HepG2 (cell line): ENCODE measurements around the gene ENPP7. TPM values are rescaled to one million over a fixed set of nuclear protein-coding genes. Genes with fewer than 3 reads are reported as not detected.

Experiments used
- CBFB ChIP-seq: sonication (generic); formaldehyde crosslinking; IDR thresholded peaks from 2 replicates; pipeline ENCODE4 v1.4.0; 2020; ENCODE audit warnings: missing genetic modification reagents
- EZH2 ChIP-seq: conservative IDR thresholded peaks from 2 replicates; pipeline ENCODE4 v1.6.1; 2012; ENCODE audit warnings: mild to moderate bottlenecking, low read depth, low read length, moderate library complexity
- FOXP1 ChIP-seq, 2 experiments: fragments of 450-650 bp in 1 of 2; IDR thresholded peaks; 2 replicates each; pipeline ENCODE4 v1.6.1; 2017 to 2018; ENCODE audit warnings: antibody characterized with exemption in 1 of 2
- JDP2 ChIP-seq: sonication (generic); formaldehyde crosslinking; IDR thresholded peaks from 2 replicates; pipeline ENCODE4 v1.8.1; 2022; ENCODE audit warnings: missing genetic modification reagents, borderline replicate concordance
- KLF6 ChIP-seq: IDR thresholded peaks from 2 replicates; pipeline ENCODE4 v1.8.0; 2016; ENCODE audit warnings: missing biosample characterization, missing genetic modification reagents
- MEF2D ChIP-seq: sonication (generic); formaldehyde crosslinking; IDR thresholded peaks from 2 replicates; pipeline ENCODE4 v1.5.1; 2020; ENCODE audit warnings: mild to moderate bottlenecking, missing genetic modification reagents
- NFE2 ChIP-seq: sonication (generic); formaldehyde crosslinking; IDR thresholded peaks from 2 replicates; pipeline ENCODE4 v1.4.0; 2020; ENCODE audit warnings: missing genetic modification reagents
- POLR2AphosphoS2 ChIP-seq: IDR thresholded peaks from 2 replicates; pipeline ENCODE4 v1.6.1; 2011; ENCODE audit warnings: low read depth, low read length, improper control_type of control experiment
- PRMT3 ChIP-seq: sonication (generic); formaldehyde crosslinking; IDR thresholded peaks from 2 replicates; pipeline ENCODE4 v1.8.1; 2022; ENCODE audit warnings: low read depth, mild to moderate bottlenecking, moderate library complexity, missing genetic modification reagents, borderline replicate concordance
- RCOR2 ChIP-seq: IDR thresholded peaks from 2 replicates; pipeline ENCODE4 v1.6.1; 2016; ENCODE audit warnings: missing biosample characterization, missing genetic modification reagents
- SALL2 ChIP-seq: sonication (generic); formaldehyde crosslinking; IDR thresholded peaks from 2 replicates; pipeline ENCODE4 v1.8.1; 2023; ENCODE audit warnings: mild to moderate bottlenecking, missing genetic modification reagents, inconsistent platforms
- SCMH1 ChIP-seq: sonication (generic); formaldehyde crosslinking; IDR thresholded peaks from 2 replicates; pipeline ENCODE4 v1.9.0; 2021; ENCODE audit warnings: missing genetic modification reagents, mild to moderate bottlenecking, borderline replicate concordance
- ZBTB1 ChIP-seq: sonication (generic); formaldehyde crosslinking; IDR thresholded peaks from 2 replicates; pipeline ENCODE4 v1.4.0; 2020; ENCODE audit warnings: missing genetic modification reagents, borderline replicate concordance
- ZIK1 ChIP-seq: sonication (generic); formaldehyde crosslinking; IDR thresholded peaks from 2 replicates; pipeline ENCODE4 v1.5.0; 2020; ENCODE audit warnings: mild to moderate bottlenecking, low read depth, missing genetic modification reagents, borderline replicate concordance
- ZNF124 ChIP-seq: sonication (generic); formaldehyde crosslinking; IDR thresholded peaks from 2 replicates; pipeline ENCODE4 v1.4.0; 2020; ENCODE audit warnings: missing genetic modification reagents
- ZNF230 ChIP-seq: sonication (generic); formaldehyde crosslinking; IDR thresholded peaks from 2 replicates; pipeline ENCODE4 v1.4.0; 2020; ENCODE audit warnings: mild to moderate bottlenecking, missing genetic modification reagents
- ZNF335 ChIP-seq: sonication (generic); formaldehyde crosslinking; IDR thresholded peaks from 2 replicates; pipeline ENCODE4 v1.4.0; 2020; ENCODE audit warnings: missing genetic modification reagents
- ZNF460 ChIP-seq: sonication (generic); formaldehyde crosslinking; IDR thresholded peaks from 2 replicates; pipeline ENCODE4 v1.5.1; 2020; ENCODE audit warnings: missing genetic modification reagents, mild to moderate bottlenecking, borderline replicate concordance
- ZNF496 ChIP-seq: sonication (generic); formaldehyde crosslinking; IDR thresholded peaks from 2 replicates; pipeline ENCODE4 v1.8.1; 2023; ENCODE audit warnings: mild to moderate bottlenecking, moderate library complexity, missing genetic modification reagents; ENCODE audit not compliant: insufficient replicate concordance
- ZNF562 ChIP-seq: sonication (generic); formaldehyde crosslinking; IDR thresholded peaks from 2 replicates; pipeline ENCODE4 v1.8.0; 2022; ENCODE audit warnings: missing genetic modification reagents, borderline replicate concordance
- ZSCAN29 ChIP-seq: sonication (generic); formaldehyde crosslinking; conservative IDR thresholded peaks from 2 replicates; pipeline ENCODE4 v1.4.0; 2020; ENCODE audit warnings: mild to moderate bottlenecking, missing genetic modification reagents
- ZSCAN30 ChIP-seq: sonication (generic); formaldehyde crosslinking; IDR thresholded peaks from 2 replicates; pipeline ENCODE4 v1.5.0; 2020; ENCODE audit warnings: mild to moderate bottlenecking, missing genetic modification reagents
- polyA plus RNA-seq, 8 experiments: library from polyadenylated mRNA; depleted of rRNA in 3 of 8; stranded (reverse) in 7 of 8; unstranded in 1 of 8; fragments of >200 nt; fragmentation: Illumina TruSeq in 4 of 8; extraction: Trizol in 4 of 8; gene quantifications; 2 replicates each; pipeline versions ENCODE4 v1.2.1 to v1.2.3, GENCODE V29; 2011 to 2016; ENCODE audit warnings: low read depth in 4 of 8, missing spikeins in 1 of 8, mixed read lengths in 1 of 8; ENCODE audit not compliant: insufficient read depth in 1 of 8
- total RNA-seq, 5 experiments: library from RNA; depleted of rRNA; stranded (reverse); fragments of >200 nt; fragmentation: Illumina TruSeq; extraction: Trizol; gene quantifications; 2 replicates each; pipeline ENCODE4 v1.2.3, GENCODE V29; 2016; ENCODE audit warnings: low read depth in 1 of 5
- TF ChIP-seq, protein P1 (sequence below): sonication (generic); formaldehyde crosslinking; IDR thresholded peaks from 2 replicates; pipeline ENCODE4 v1.8.0; 2022; ENCODE audit warnings: mild to moderate bottlenecking, missing genetic modification reagents
- TF ChIP-seq, protein P2 (sequence below): sonication (generic); formaldehyde crosslinking; IDR thresholded peaks from 2 replicates; pipeline ENCODE4 v1.5.0; 2020; ENCODE audit warnings: mild to moderate bottlenecking, missing genetic modification reagents, borderline replicate concordance
- TF ChIP-seq, protein P3 (sequence below): sonication (generic); formaldehyde crosslinking; IDR thresholded peaks from 2 replicates; pipeline ENCODE4 v1.8.1; 2023; ENCODE audit warnings: mild to moderate bottlenecking, inconsistent platforms, moderate library complexity, missing genetic modification reagents, borderline replicate concordance
- TF ChIP-seq, protein P4 (sequence below): sonication (generic); formaldehyde crosslinking; IDR thresholded peaks from 2 replicates; pipeline ENCODE4 v1.5.0; 2020; ENCODE audit warnings: missing genetic modification reagents, mild to moderate bottlenecking, borderline replicate concordance

ENPP7 gene
- total and polyA plus RNA-seq, 2 of the 13 experiments (the other 11 are each of a cell fraction or from before 2014, with no cell fraction given), result 1.1 to 2.2 TPM

DNA sequence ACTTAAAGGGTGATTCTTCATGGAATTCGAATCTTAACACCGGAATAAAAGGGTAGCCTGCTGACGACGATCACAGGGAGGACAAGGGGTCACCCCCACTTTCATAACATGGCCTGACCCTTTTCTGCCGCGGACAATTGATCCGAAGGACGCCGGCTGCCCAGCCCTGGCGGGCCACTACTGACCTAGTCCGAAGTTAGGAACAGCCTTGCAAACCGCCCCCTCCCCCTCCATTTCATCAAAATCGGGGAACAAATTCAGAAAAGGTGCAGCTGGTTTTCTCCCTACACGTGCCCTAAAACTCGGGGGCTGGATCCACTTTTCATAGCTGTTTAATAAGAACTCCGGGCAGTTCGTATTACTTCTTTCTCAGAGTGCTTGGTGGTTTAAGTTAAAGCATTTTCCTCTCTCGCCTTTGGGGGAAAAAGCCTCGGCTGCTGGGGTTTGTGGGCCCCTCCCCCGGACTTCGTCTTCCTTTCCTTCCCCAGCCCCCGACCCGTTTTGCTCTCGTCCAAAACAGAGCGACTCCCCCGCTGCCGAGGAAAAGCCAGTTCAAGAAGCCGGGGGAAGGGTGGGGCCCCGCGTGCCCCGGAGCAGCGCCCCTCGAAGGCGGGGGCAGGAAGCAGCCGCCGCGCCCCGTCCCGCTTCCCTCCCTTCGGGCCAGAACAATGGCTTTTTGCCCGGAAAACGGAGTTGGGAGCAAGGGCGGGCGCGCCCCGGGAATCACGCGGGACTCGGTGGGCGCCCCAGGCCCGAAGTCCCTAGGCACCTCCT is 46.6 kb downstream of the ENPP7 start (continued):
- TF ChIP-seq ZNF562 (CRISPR knock-in tag) (no peak), ZNF230 (CRISPR knock-in tag) (peak; percentile 32; the same call in 1 of the 2 replicates), ZSCAN29 (CRISPR knock-in tag) (no peak; the same call in none of the 2 replicates), KLF6 (no peak), ZBTB1 (no peak), ZNF496 (CRISPR knock-in tag) (no peak), ZNF460 (CRISPR knock-in tag) (no peak), ZIK1 (CRISPR knock-in tag) (no peak), ZNF124 (CRISPR knock-in tag) (no peak), SALL2 (CRISPR knock-in tag) (no peak), PRMT3 (CRISPR knock-in tag) (no peak), RCOR2 (CRISPR knock-in tag) (0 out of 2 replicates have a peak, but pooled peaks have one; percentile 23), POLR2AphosphoS2 (no peak), MEF2D (CRISPR knock-in tag) (peak; percentile 60; the same call in 1 of the 2 replicates), JDP2 (CRISPR knock-in tag) (no peak), CBFB (CRISPR knock-in tag) (no peak), EZH2 (no peak), NFE2 (CRISPR knock-in tag) (no peak), SCMH1 (CRISPR knock-in tag) (no peak), ZNF335 (CRISPR knock-in tag) (no peak; the same call in 1 of the 2 replicates), FOXP1 (IDR thresholded peaks at IDR 0.05) (no peak), FOXP1 (CRISPR knock-in tag; IDR thresholded peaks at IDR 0.05) (no peak), ZSCAN30 (CRISPR knock-in tag) (no peak)
- TF ChIP-seq, protein P1, sequence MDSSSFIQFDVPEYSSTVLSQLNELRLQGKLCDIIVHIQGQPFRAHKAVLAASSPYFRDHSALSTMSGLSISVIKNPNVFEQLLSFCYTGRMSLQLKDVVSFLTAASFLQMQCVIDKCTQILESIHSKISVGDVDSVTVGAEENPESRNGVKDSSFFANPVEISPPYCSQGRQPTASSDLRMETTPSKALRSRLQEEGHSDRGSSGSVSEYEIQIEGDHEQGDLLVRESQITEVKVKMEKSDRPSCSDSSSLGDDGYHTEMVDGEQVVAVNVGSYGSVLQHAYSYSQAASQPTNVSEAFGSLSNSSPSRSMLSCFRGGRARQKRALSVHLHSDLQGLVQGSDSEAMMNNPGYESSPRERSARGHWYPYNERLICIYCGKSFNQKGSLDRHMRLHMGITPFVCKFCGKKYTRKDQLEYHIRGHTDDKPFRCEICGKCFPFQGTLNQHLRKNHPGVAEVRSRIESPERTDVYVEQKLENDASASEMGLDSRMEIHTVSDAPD (CRISPR knock-in tag), result no peak
- TF ChIP-seq, protein P2, sequence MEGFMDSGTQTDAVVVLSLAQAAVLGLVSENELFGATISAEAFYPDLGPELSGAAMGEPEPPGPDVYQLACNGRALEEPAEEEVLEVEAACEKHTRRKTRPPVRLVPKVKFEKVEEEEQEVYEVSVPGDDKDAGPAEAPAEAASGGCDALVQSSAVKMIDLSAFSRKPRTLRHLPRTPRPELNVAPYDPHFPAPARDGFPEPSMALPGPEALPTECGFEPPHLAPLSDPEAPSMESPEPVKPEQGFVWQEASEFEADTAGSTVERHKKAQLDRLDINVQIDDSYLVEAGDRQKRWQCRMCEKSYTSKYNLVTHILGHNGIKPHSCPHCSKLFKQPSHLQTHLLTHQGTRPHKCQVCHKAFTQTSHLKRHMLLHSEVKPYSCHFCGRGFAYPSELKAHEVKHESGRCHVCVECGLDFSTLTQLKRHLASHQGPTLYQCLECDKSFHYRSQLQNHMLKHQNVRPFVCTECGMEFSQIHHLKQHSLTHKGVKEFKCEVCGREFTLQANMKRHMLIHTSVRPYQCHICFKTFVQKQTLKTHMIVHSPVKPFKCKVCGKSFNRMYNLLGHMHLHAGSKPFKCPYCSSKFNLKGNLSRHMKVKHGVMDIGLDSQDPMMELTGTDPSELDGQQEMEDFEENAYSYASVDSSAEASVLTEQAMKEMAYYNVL (CRISPR knock-in tag), result no peak
- TF ChIP-seq, protein P3, sequence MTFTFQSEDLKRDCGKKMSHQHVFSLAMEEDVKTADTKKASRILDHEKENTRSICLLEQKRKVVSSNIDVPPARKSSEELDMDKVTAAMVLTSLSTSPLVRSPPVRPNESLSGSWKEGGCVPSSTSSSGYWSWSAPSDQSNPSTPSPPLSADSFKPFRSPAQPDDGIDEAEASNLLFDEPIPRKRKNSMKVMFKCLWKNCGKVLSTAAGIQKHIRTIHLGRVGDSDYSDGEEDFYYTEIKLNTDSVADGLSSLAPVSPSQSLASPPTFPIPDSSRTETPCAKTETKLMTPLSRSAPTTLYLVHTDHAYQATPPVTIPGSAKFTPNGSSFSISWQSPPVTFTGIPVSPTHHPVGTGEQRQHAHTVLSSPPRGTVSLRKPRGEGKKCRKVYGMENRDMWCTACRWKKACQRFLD (CRISPR knock-in tag), result peak; percentile 16; the same call in 1 of the 2 replicates
- TF ChIP-seq, protein P4, sequence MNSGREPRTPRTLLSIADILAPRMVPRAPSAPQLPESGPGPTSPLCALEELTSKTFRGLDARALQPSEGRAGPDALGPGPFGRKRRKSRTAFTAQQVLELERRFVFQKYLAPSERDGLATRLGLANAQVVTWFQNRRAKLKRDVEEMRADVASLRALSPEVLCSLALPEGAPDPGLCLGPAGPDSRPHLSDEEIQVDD (CRISPR knock-in tag), result no peak
